GM12878 (cell line): ENCODE measurements around the gene ATP5F1D. TPM values are rescaled to one million over a fixed set of nuclear protein-coding genes. Genes with fewer than 3 reads are reported as not detected.

Experiments
- ASH2L ChIP-seq: fragments of 300-600, 200-600 bp; sonication (generic); IDR thresholded peaks from 2 replicates; pipeline ENCODE4 v1.6.1; 2017; ENCODE audit warnings: low read depth, mild to moderate bottlenecking, borderline replicate concordance
- BACH1 ChIP-seq: fragments of 450-650 bp; IDR thresholded peaks from 2 replicates; pipeline ENCODE4 v1.6.1; 2017; ENCODE audit warnings: mild to moderate bottlenecking, borderline replicate concordance
- BHLHE40 ChIP-seq, 2 experiments: fragments of 450-650 bp in 1 of 2; IDR thresholded peaks; 2 replicates each; pipeline ENCODE4 v1.6.1; 2011 to 2017; ENCODE audit warnings: low read depth in 2 of 2, borderline replicate concordance in 1 of 2, improper control_type of control experiment in 1 of 2, low read length in 1 of 2, mild to moderate bottlenecking in 1 of 2
- CHD2 ChIP-seq: IDR thresholded peaks from 2 replicates; pipeline ENCODE4 v1.6.1; 2011; ENCODE audit warnings: low read depth, low read length, improper control_type of control experiment, borderline replicate concordance
- CREM ChIP-seq: IDR thresholded peaks from 2 replicates; pipeline ENCODE4 v1.6.1; 2014; ENCODE audit warnings: antibody characterized with exemption, low read depth
- FOXK2 ChIP-seq: fragments of 450-650 bp; IDR thresholded peaks from 2 replicates; pipeline ENCODE4 v1.6.1; 2017; ENCODE audit warnings: mild to moderate bottlenecking, moderate library complexity
- GABPA ChIP-seq: IDR thresholded peaks from 2 replicates; pipeline ENCODE4 v1.6.1; 2014; ENCODE audit warnings: antibody characterized with exemption, low read depth, mild to moderate bottlenecking, inconsistent platforms
- GATAD2B ChIP-seq: fragments of 450-650 bp; conservative IDR thresholded peaks from 2 replicates; pipeline ENCODE4 v1.6.1; 2017; ENCODE audit warnings: low read depth, mild to moderate bottlenecking, moderate library complexity
- IKZF1 ChIP-seq: fragments of 450-650 bp; conservative IDR thresholded peaks from 2 replicates; pipeline ENCODE4 v1.6.1; 2017; ENCODE audit warnings: antibody characterized with exemption, mild to moderate bottlenecking
- NRF1 ChIP-seq: conservative IDR thresholded peaks from 2 replicates; pipeline ENCODE4 v1.6.1; 2011; ENCODE audit warnings: mild to moderate bottlenecking, low read depth, low read length, improper control_type of control experiment
- POLR2A ChIP-seq: IDR thresholded peaks from 2 replicates; pipeline ENCODE4 v1.6.1; 2011; ENCODE audit warnings: low read depth, mild to moderate bottlenecking, low read length
- SIN3A ChIP-seq: IDR thresholded peaks from 2 replicates; pipeline ENCODE4 v1.6.1; 2012; ENCODE audit warnings: low read depth, low read length, improper control_type of control experiment
- SREBF2 ChIP-seq: IDR thresholded peaks from 2 replicates; pipeline ENCODE4 v1.6.1; 2012; ENCODE audit warnings: mild to moderate bottlenecking, low read length
- TARDBP ChIP-seq: IDR thresholded peaks from 2 replicates; pipeline ENCODE4 v1.6.1; 2016; ENCODE audit warnings: borderline replicate concordance
- TCF12 ChIP-seq: IDR thresholded peaks from 2 replicates; pipeline ENCODE4 v1.6.1; 2011; ENCODE audit warnings: low read depth, mild to moderate bottlenecking, low read length
- YY1 ChIP-seq: IDR thresholded peaks from 2 replicates; pipeline ENCODE4 v1.6.1; 2011; ENCODE audit warnings: low read depth, mild to moderate bottlenecking, low read length
- ZNF217 ChIP-seq: fragments of 450-650 bp; IDR thresholded peaks from 2 replicates; pipeline ENCODE4 v1.6.1; 2017; ENCODE audit warnings: antibody characterized with exemption, mild to moderate bottlenecking
- ZNF384 ChIP-seq: IDR thresholded peaks from 2 replicates; pipeline ENCODE4 v1.6.1; 2012; ENCODE audit warnings: low read depth, mild to moderate bottlenecking, low read length, improper control_type of control experiment, borderline replicate concordance
- ZNF622 ChIP-seq: fragments of 450-650 bp; IDR thresholded peaks from 2 replicates; pipeline ENCODE4 v1.6.1; 2017; ENCODE audit warnings: mild to moderate bottlenecking, inconsistent platforms
- polyA plus RNA-seq, 11 experiments: library from polyadenylated mRNA; depleted of rRNA in 4 of 11; unstranded in 6 of 11; stranded (reverse) in 5 of 11; fragments of >200 nt; fragmentation: Nextera tagmentation in 4 of 11; fragmentation: Illumina TruSeq in 1 of 11; extraction: Ambion mirVana in 4 of 11; extraction: Trizol in 1 of 11; gene quantifications; 1 replicate in 1 of 11; 2 replicates in 10 of 11; pipeline versions ENCODE4 v1.2.1 to v1.2.3, GENCODE V29; 2011 to 2016; ENCODE audit warnings: inconsistent platforms in 2 of 11, missing spikeins in 2 of 11, low read depth in 1 of 11
- total RNA-seq, 4 experiments: library from RNA; depleted of rRNA in 3 of 4; stranded (reverse); fragments of >200 nt in 3 of 4; fragmentation: Illumina TruSeq in 1 of 4; extraction: Trizol in 1 of 4; gene quantifications; 2 replicates each; pipeline versions ENCODE4 v1.2.1 to v1.2.3, GENCODE V29; 2013 to 2021
- TF ChIP-seq, protein P1 (sequence below): fragments of 450-650 bp; IDR thresholded peaks from 2 replicates; pipeline ENCODE4 v1.6.1; 2014; ENCODE audit warnings: mild to moderate bottlenecking
- TF ChIP-seq, protein P2 (sequence below): fragments of 450-650 bp; IDR thresholded peaks from 2 replicates; pipeline ENCODE4 v1.6.1; 2016; ENCODE audit warnings: mild to moderate bottlenecking
- TF ChIP-seq, protein P3 (sequence below): IDR thresholded peaks from 2 replicates; pipeline ENCODE4 v1.6.1; 2011; ENCODE audit warnings: borderline replicate concordance, low read depth, mild to moderate bottlenecking, moderate library complexity, low read length; ENCODE audit not compliant: insufficient read depth, poor library complexity, severe bottlenecking
- TF ChIP-seq, protein P4 (sequence below): IDR thresholded peaks from 2 replicates; pipeline ENCODE4 v1.6.1; 2011; ENCODE audit warnings: mild to moderate bottlenecking, low read depth, low read length, moderate library complexity; ENCODE audit not compliant: insufficient replicate concordance
- TF ChIP-seq, protein P5 (sequence below): IDR thresholded peaks from 2 replicates; pipeline ENCODE4 v1.6.1; 2012; ENCODE audit warnings: low read depth, low read length, improper control_type of control experiment

The ATP5F1D gene
- total and polyA plus RNA-seq, 10 of the 15 experiments (the other 5 are each of a cell fraction or from before 2014, with no cell fraction given) = 7.2 to 357 (median 49.5) TPM

DNA sequence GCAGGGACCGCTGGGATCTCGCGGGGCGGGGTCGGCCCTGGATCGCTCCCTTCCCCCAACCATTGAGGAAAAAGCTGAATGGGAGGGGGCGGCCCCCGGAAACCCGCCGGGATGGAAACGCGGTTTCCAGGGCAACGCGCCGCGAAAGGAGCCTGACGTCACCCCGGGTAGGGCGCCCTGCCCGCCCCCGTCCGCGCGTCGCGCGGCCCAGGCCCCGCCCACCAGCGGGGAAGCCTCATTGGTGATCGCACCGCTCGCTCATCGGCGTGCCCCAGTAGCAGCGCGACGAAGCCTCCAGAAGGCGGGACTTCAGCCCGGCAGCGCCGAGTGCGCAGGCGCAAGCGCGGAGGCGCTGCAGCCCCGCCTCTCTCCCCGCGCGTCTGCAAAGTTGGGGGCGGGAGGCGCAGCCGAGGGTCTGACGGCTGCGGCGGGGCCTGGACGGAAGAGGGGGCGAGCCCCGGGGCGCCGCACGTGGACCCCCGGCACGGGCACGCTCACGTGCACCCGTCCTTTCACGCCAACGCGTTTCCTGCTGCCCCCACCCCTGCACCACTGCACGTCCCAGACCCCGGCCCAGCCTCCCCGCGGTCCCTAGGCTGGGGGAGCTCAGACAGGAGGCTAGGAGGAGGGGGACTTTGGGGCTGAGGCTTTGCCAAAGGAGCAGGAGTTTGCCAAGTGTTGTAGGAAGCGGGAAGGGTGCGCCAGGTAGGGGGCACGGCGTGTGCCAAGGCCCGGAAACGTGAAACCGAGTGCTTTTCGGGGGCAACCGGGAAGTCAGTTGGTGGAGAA is 19.4 kb downstream of the ATP5F1D start (continued):
- TF ChIP-seq, protein P1, sequence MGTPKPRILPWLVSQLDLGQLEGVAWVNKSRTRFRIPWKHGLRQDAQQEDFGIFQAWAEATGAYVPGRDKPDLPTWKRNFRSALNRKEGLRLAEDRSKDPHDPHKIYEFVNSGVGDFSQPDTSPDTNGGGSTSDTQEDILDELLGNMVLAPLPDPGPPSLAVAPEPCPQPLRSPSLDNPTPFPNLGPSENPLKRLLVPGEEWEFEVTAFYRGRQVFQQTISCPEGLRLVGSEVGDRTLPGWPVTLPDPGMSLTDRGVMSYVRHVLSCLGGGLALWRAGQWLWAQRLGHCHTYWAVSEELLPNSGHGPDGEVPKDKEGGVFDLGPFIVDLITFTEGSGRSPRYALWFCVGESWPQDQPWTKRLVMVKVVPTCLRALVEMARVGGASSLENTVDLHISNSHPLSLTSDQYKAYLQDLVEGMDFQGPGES = peak; percentile 82
- peak; percentile 76 for TF ChIP-seq NRF1
- TF ChIP-seq, protein P2, sequence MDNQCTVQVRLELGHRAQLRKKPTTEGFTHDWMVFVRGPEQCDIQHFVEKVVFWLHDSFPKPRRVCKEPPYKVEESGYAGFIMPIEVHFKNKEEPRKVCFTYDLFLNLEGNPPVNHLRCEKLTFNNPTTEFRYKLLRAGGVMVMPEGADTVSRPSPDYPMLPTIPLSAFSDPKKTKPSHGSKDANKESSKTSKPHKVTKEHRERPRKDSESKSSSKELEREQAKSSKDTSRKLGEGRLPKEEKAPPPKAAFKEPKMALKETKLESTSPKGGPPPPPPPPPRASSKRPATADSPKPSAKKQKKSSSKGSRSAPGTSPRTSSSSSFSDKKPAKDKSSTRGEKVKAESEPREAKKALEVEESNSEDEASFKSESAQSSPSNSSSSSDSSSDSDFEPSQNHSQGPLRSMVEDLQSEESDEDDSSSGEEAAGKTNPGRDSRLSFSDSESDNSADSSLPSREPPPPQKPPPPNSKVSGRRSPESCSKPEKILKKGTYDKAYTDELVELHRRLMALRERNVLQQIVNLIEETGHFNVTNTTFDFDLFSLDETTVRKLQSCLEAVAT = no peak; the same call in 1 of the 2 replicates
- TF ChIP-seq GABPA = no peak
- TF ChIP-seq POLR2A = peak; percentile 39; the same call in 1 of the 2 replicates
- TF ChIP-seq TCF12 = no peak
- TF ChIP-seq, protein P3, sequence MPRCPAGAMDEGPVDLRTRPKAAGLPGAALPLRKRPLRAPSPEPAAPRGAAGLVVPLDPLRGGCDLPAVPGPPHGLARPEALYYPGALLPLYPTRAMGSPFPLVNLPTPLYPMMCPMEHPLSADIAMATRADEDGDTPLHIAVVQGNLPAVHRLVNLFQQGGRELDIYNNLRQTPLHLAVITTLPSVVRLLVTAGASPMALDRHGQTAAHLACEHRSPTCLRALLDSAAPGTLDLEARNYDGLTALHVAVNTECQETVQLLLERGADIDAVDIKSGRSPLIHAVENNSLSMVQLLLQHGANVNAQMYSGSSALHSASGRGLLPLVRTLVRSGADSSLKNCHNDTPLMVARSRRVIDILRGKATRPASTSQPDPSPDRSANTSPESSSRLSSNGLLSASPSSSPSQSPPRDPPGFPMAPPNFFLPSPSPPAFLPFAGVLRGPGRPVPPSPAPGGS = no peak
- TF ChIP-seq YY1 = no peak; the same call in 1 of the 2 replicates
- TF ChIP-seq TARDBP = no peak
- TF ChIP-seq BHLHE40 (IDR thresholded peaks at IDR 0.05; ENCODE audit: borderline replicate concordance in 1 of 2, low read depth in 2 of 2, low read length in 1 of 2) = peak; percentile 97 to 100
- TF ChIP-seq ZNF622 = no peak
- no peak for TF ChIP-seq ZNF384
- no peak for TF ChIP-seq FOXK2
- peak; percentile 65; the same call in 1 of the 2 replicates for TF ChIP-seq IKZF1
- TF ChIP-seq SIN3A = no peak
- TF ChIP-seq CHD2 = peak; percentile 93
- TF ChIP-seq, protein P4, sequence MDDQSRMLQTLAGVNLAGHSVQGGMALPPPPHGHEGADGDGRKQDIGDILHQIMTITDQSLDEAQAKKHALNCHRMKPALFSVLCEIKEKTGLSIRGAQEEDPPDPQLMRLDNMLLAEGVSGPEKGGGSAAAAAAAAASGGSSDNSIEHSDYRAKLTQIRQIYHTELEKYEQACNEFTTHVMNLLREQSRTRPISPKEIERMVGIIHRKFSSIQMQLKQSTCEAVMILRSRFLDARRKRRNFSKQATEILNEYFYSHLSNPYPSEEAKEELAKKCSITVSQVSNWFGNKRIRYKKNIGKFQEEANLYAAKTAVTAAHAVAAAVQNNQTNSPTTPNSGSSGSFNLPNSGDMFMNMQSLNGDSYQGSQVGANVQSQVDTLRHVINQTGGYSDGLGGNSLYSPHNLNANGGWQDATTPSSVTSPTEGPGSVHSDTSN = peak; percentile 98
- TF ChIP-seq, protein P5, sequence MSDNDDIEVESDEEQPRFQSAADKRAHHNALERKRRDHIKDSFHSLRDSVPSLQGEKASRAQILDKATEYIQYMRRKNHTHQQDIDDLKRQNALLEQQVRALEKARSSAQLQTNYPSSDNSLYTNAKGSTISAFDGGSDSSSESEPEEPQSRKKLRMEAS = peak; percentile 59; the same call in 1 of the 2 replicates
- no peak for TF ChIP-seq BACH1
- no peak for TF ChIP-seq SREBF2
- no peak; the same call in 1 of the 2 replicates for TF ChIP-seq ZNF217
- peak; percentile 59 for TF ChIP-seq CREM
- peak; percentile 36; the same call in 1 of the 2 replicates for TF ChIP-seq GATAD2B
- no peak for TF ChIP-seq ASH2L
